Activated CD4-positive, alpha-beta memory T cell treated with anti-CD3 and anti-CD28 coated beads, Interleukin-2, amount 10 ng/mL, durations not matched to agents 7 days and 5 days (primary cell): ENCODE results near the gene TIMM10B. TPM values are rescaled to one million over a fixed set of nuclear protein-coding genes. Genes with fewer than 3 reads are reported as not detected.
A peak's percentile ranks its signal among the peaks of the same experiment; 100 is the strongest.
"Not testable (repeated sequence)": the region's sequence is repeated elsewhere in the genome, so short reads cannot be mapped to it uniquely, and the experiment has no call there.

Experiments used
- CTCF ChIA-PET: fragments of 350-600 bp; sonication (Branson Sonifier 250); formaldehyde crosslinking; loops from one replicate; lab custom pipeline; 2021; ENCODE audit warnings: antibody characterized with exemption, inconsistent platforms; lab: Charles Lee
- POLR2A ChIA-PET: fragments of 350-600 bp; sonication (Branson Sonifier 250); formaldehyde crosslinking; loops from one replicate; lab custom pipeline; 2021; ENCODE audit warnings: antibody characterized with exemption; lab: Charles Lee
- DNase-seq: peaks from one replicate; pipeline ENCODE4 v3.0.0-alpha.2; 2020
- H3K27ac Mint-ChIP-seq: one replicate; pipeline ENCODE4 v1.8.0; 2021; ENCODE audit warnings: mild to moderate bottlenecking, mixed read lengths
- H3K27me3 Mint-ChIP-seq: one replicate; pipeline ENCODE4 v1.8.0; 2021; ENCODE audit warnings: mixed read lengths
- H3K36me3 Mint-ChIP-seq: one replicate; pipeline ENCODE4 v1.8.0; 2021; ENCODE audit warnings: low read depth, mixed read lengths
- H3K4me1 Mint-ChIP-seq: one replicate; pipeline ENCODE4 v1.8.0; 2021; ENCODE audit warnings: mixed read lengths
- H3K4me3 Mint-ChIP-seq: one replicate; pipeline ENCODE4 v1.8.0; 2021; ENCODE audit warnings: mild to moderate bottlenecking, mixed read lengths
- H3K9me3 Mint-ChIP-seq: one replicate; pipeline ENCODE4 v1.8.0; 2021; ENCODE audit warnings: mixed read lengths
- total RNA-seq, 2 experiments: library from RNA; stranded (reverse); gene quantifications; one replicate each; pipeline ENCODE4 v1.2.3, GENCODE V29; 2021

TIMM10B gene
- total RNA-seq, 2 experiments from 2014 or later, result 39.0 to 40.5 TPM

- H3K4me3 Mint-ChIP-seq, DNase-seq, H3K9me3 Mint-ChIP-seq, H3K27me3 Mint-ChIP-seq, H3K27ac Mint-ChIP-seq: not testable (repeated sequence)
- H3K36me3 Mint-ChIP-seq, result peaks cover 27% of the 10 kb centered on the region
- H3K4me1 Mint-ChIP-seq, result peaks cover 12% of the 10 kb centered on the region
- POLR2A ChIA-PET, result interaction anchor here (0.6 kb wide), 1 partner anchor 96 kb away, joined by 3 read pairs; no protein-coding TSS in a partner anchor
- CTCF ChIA-PET, result interaction anchor here (0.6 to 2.6 kb wide), 3 partner anchors 9 to 1072 kb away, joined by 3 to 10 read pairs (median 3); no protein-coding TSS in a partner anchor
Measured at GRCh38 chr11:6521946-6522345, 40.6 kb downstream of the TIMM10B start.

GRCh38 chr11:6523253-6523652, 42.0 kb downstream of the TIMM10B start:
- Mint-ChIP-seq H3K4me1 (peaks cover 16% of the 10 kb centered on the region), H3K27me3 (no peaks in the 10 kb centered on the region), H3K9me3 (no peaks in the 10 kb centered on the region), H3K36me3 (peaks cover 37% of the 10 kb centered on the region), H3K27ac (no peak overlapping the region), H3K4me3 (no peak overlapping the region)
- ChIA-PET POLR2A (no interaction called here), CTCF (interaction anchor here (1.4 to 2.6 kb wide), 3 partner anchors 8 to 172 kb away, joined by 3 to 10 read pairs (median 5); no protein-coding TSS in a partner anchor)
- no peak for DNase-seq

GRCh38 chr11:6526411-6527135, 45.3 kb downstream of the TIMM10B start:
- POLR2A ChIA-PET, result interaction anchor here (1.2 to 1.4 kb wide), 2 partner anchors 45 to 92 kb away, joined by 3 to 5 read pairs; partner anchors contain the start of genes ARFIP2 and TIMM10B
- CTCF ChIA-PET, result interaction anchor here (0.8 to 1.4 kb wide), 7 partner anchors 142 to 231 kb away, joined by 3 to 11 read pairs (median 3); partner anchors contain the start of gene MRPL17
- Mint-ChIP-seq H3K4me1 (peaks cover 16% of the 10 kb centered on the region), H3K4me3 (peak overlapping the region; percentile 44), H3K27me3 (no peaks in the 10 kb centered on the region), H3K36me3 (peaks cover 33% of the 10 kb centered on the region), H3K9me3 (no peaks in the 10 kb centered on the region), H3K27ac (peak overlapping the region; percentile 68)
- DNase-seq, result no peak

GRCh38 chr11:6529266-6529665, 48.0 kb downstream of the TIMM10B start:
- no peak overlapping the region for H3K27ac Mint-ChIP-seq
- DNase-seq, result no peak
- peaks cover 27% of the 10 kb centered on the region for H3K36me3 Mint-ChIP-seq
- no peaks in the 10 kb centered on the region for H3K27me3 Mint-ChIP-seq
- H3K9me3 Mint-ChIP-seq, result no peaks in the 10 kb centered on the region
- peaks cover 15% of the 10 kb centered on the region for H3K4me1 Mint-ChIP-seq
- ChIA-PET POLR2A (no interaction called here), CTCF (interaction anchor here (0.7 to 5.4 kb wide), 10 partner anchors 12 to 177 kb away, joined by 3 to 57 read pairs (median 4); partner anchors contain the start of genes MRPL17 and TPP1)
- no peak overlapping the region for H3K4me3 Mint-ChIP-seq

- peaks cover 15% of the 10 kb centered on the region for H3K4me1 Mint-ChIP-seq
- no peaks in the 10 kb centered on the region for H3K27me3 Mint-ChIP-seq
- POLR2A ChIA-PET, result interaction anchor here (1.3 kb wide), 1 partner anchor 150 kb away, joined by 3 read pairs; no protein-coding TSS in a partner anchor
- H3K27ac Mint-ChIP-seq, result no peak overlapping the region
- CTCF ChIA-PET, result interaction anchor here (0.7 to 5.4 kb wide), 33 partner anchors 8 to 394 kb away, joined by 3 to 57 read pairs (median 4); partner anchors contain the start of genes ARFIP2, ILK, MRPL17 and RRP8
- no peaks in the 10 kb centered on the region for H3K9me3 Mint-ChIP-seq
- no peak for DNase-seq
- peaks cover 25% of the 10 kb centered on the region for H3K36me3 Mint-ChIP-seq
- H3K4me3 Mint-ChIP-seq, result no peak overlapping the region
Measured at GRCh38 chr11:6530848-6531247, 49.5 kb downstream of the TIMM10B start.

- Mint-ChIP-seq H3K9me3 (no peaks in the 10 kb centered on the region), H3K27me3 (no peaks in the 10 kb centered on the region), H3K27ac (no peak overlapping the region), H3K36me3 (peaks cover 24% of the 10 kb centered on the region), H3K4me1 (peaks cover 10% of the 10 kb centered on the region), H3K4me3 (no peak overlapping the region)
- CTCF ChIA-PET, result interaction anchor here (0.6 to 5.4 kb wide), 34 partner anchors 9 to 394 kb away, joined by 3 to 57 read pairs (median 4); partner anchors contain the start of genes ARFIP2, ILK, MRPL17 and RRP8
- POLR2A ChIA-PET, result interaction anchor here (1.1 to 1.3 kb wide), 2 partner anchors 50 to 150 kb away, joined by 3 read pairs; partner anchors contain the start of genes ARFIP2 and TIMM10B
- peak; percentile 29 for DNase-seq
Measured at GRCh38 chr11:6531267-6531752, 50.0 kb downstream of the TIMM10B start.

Other genes starting within 250 kb of the TIMM10B start
- gene FHIP1B, start 246.9 kb upstream of the TIMM10B start, total RNA-seq, result 10 to 100 TPM; 19.1 to 19.2 TPM
- gene CNGA4, start 242.4 kb upstream of the TIMM10B start, total RNA-seq, result under 1 TPM; 0.20 to 0.30 TPM
- gene CCKBR, start 221.7 kb upstream of the TIMM10B start, total RNA-seq, result not detected
- 10 to 100 TPM; 12.1 to 13.2 TPM for gene CAVIN3, start 161.0 kb upstream of the TIMM10B start, total RNA-seq
- gene SMPD1, start 91.0 kb upstream of the TIMM10B start, total RNA-seq, result 10 to 100 TPM; 55.1 to 58.5 TPM
- 10 to 100 TPM; 56.0 to 57.6 TPM for gene APBB1, start 62.4 kb upstream of the TIMM10B start, total RNA-seq
- gene HPX, start 40.5 kb upstream of the TIMM10B start, total RNA-seq, result under 1 TPM in 1 of 2 experiments, not detected in 1; 0.18 TPM
- gene TRIM3, start 7.6 kb upstream of the TIMM10B start, total RNA-seq, result 1 to 10 TPM; 7.9 to 9.9 TPM
- gene ARFIP2, start 170 bp upstream of the TIMM10B start, total RNA-seq, result 10 to 100 TPM; 38.5 to 39.2 TPM
- 10 to 100 TPM; 18.5 to 19.6 TPM for gene DNHD1, start 15.8 kb downstream of the TIMM10B start, total RNA-seq
- 10 to 100 TPM; 21.8 to 24.4 TPM for gene RRP8, start 122.1 kb downstream of the TIMM10B start, total RNA-seq
- gene ILK, start 122.3 kb downstream of the TIMM10B start, total RNA-seq, result 100 to 1,000 TPM; 135 to 138 TPM
- gene TAF10, start 130.7 kb downstream of the TIMM10B start, total RNA-seq, result 100 to 1,000 TPM; 159 to 161 TPM
- 100 to 1,000 TPM; 130 to 131 TPM for gene TPP1, start 137.9 kb downstream of the TIMM10B start, total RNA-seq
- under 1 TPM; 0.23 to 0.25 TPM for gene DCHS1, start 174.3 kb downstream of the TIMM10B start, total RNA-seq
- 10 to 100 TPM; 54.1 to 56.3 TPM for gene MRPL17, start 201.8 kb downstream of the TIMM10B start, total RNA-seq